Right atrium auricular region (tissue), 2 donors: ENCODE measurements around the gene TNFRSF25. TPM values are rescaled to one million over a fixed set of nuclear protein-coding genes. Genes with fewer than 3 reads are reported as not detected.

ENCODE experiments used
- DNase-seq: peaks from one replicate; pipeline ENCODE4 v3.0.0-alpha.2; 2019; ENCODE audit warnings: low spot score
- H3K27ac ChIP-seq, 2 donors: fragments of 200-600 bp; sonication (generic); 1 replicate in 1 of 2; 2 replicates in 1 of 2; pipeline ENCODE4 v1.5.1; 2016 to 2019
- H3K27me3 ChIP-seq, 2 donors: fragments of 200-600 bp; sonication (generic); one replicate each; pipeline versions ENCODE4 v1.5.1 to v1.6.0; 2017 to 2019
- H3K36me3 ChIP-seq: fragments of 200-600 bp; sonication (generic); one replicate; pipeline ENCODE4 v1.5.1; 2016
- H3K4me1 ChIP-seq, 2 donors: fragments of 200-600 bp; sonication (generic); one replicate each; pipeline versions ENCODE4 v1.5.1 to v1.6.0; 2017 to 2019
- H3K4me3 ChIP-seq, 2 donors: fragments of 200-600 bp; sonication (generic); 1 replicate in 1 of 2; 2 replicates in 1 of 2; pipeline ENCODE4 v1.5.1; 2017 to 2019; ENCODE audit warnings: mild to moderate bottlenecking in 1 of 2, moderate library complexity in 1 of 2
- H3K9me3 ChIP-seq, 2 donors: fragments of 200-600 bp; sonication (generic); one replicate each; pipeline ENCODE4 v1.5.1; 2019
- CTCF ChIP-seq, 2 donors: fragments of 200-600 bp; sonication (generic); IDR thresholded peaks; one replicate each; pipeline ENCODE4 v1.5.1; 2019; ENCODE audit warnings: antibody characterized with exemption in 2 of 2
- total RNA-seq, 2 donors: library from RNA; depleted of rRNA; stranded (reverse); fragments of >200 nt; gene quantifications; one replicate each; pipeline ENCODE4 v1.1.0, GENCODE V29; 2016

Gene TNFRSF25
- total RNA-seq, 2 donors from 2014 or later = 4.4 to 7.4 TPM

DNA sequence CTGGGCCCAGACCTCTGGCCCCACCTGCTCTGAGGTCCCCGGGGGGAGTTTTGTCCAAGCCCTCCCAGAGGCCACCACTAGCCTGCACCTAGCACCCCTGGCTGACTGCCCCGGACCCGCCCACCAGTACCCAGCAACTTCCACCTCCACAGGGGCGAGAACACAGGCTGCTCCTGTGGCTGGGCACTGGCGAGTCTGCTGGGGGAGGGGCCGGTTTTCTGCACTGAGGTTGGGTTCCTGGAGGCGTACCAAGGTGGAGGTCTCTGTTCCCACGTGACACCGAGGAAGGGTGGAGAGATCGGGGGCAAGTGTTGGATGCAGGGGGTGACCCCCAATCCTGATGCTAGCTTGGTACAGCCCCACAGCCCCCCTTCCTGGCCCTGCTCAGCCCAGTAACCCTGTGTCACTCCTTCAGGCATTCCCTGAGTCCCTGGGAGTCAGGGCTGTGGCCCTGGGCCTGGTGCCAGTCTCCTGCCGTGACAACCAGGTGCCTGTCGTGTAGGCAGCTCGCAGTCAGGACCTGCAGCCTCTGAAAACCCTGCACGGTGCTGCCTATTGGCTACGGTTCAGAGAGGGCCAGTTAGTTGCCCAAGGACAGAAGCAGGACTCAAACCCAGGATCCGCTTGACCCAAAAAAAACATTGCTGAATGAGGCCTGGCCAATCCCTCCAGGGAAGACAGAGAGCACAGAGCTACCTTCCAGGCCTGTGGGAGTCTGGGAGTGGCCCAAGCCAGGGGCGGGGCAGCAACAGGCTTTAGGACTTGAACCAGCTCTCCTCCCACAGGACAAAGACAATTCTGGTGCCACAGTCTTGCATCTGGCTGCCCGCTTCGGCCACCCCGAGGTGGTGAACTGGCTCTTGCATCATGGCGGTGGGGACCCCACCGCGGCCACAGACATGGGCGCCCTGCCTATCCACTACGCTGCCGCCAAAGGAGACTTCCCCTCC lies 38.3 kb downstream of the TNFRSF25 start:
- no peak overlapping the region for H3K27ac ChIP-seq
- no peaks in the 10 kb centered on the region for H3K36me3 ChIP-seq
- peaks cover 19 to 23% of the 10 kb centered on the region in 2 donors for H3K27me3 ChIP-seq
- H3K4me1 ChIP-seq = peaks cover 0 to 36% of the 10 kb centered on the region in 2 donors
- DNase-seq = no peak
- no peak for TF ChIP-seq CTCF (IDR thresholded peaks at IDR 0.05)
- H3K9me3 ChIP-seq = no peaks in the 10 kb centered on the region
- H3K4me3 ChIP-seq = no peak overlapping the region

DNA sequence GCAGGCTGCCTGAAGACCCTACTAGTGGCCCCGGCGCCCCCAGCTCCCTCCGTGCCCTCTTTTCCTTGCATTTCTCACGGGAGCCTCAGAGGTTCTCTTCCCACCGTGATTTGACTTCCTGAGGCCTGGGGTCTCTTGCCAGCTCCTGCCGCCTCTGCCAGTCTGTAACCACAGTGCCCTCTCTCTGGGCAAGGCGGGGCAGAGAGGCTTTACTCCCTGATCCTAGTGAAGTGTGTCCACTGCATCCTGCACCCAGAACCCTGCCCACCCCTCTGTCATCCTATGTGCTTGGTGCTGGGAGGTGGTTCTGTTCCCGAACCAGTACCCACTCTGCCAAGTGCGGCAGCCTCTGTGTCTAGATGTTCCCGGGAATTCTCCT lies 39.0 kb downstream of the TNFRSF25 start:
- Histone ChIP-seq H3K27ac (no peak overlapping the region), H3K9me3 (no peaks in the 10 kb centered on the region), H3K4me3 (no peak overlapping the region), H3K27me3 (peaks cover 19 to 23% of the 10 kb centered on the region in 2 donors), H3K36me3 (no peaks in the 10 kb centered on the region), H3K4me1 (peaks cover 0 to 36% of the 10 kb centered on the region in 2 donors)
- no peak for TF ChIP-seq CTCF (IDR thresholded peaks at IDR 0.05)
- DNase-seq = no peak

- Histone ChIP-seq H3K27me3 (peaks cover 23 to 24% of the 10 kb centered on the region in 2 donors), H3K27ac (no peak overlapping the region), H3K9me3 (no peaks in the 10 kb centered on the region), H3K4me1 (peaks cover 0 to 36% of the 10 kb centered on the region in 2 donors), H3K4me3 (no peak overlapping the region), H3K36me3 (no peaks in the 10 kb centered on the region)
- TF ChIP-seq CTCF (IDR thresholded peaks at IDR 0.05) = no peak
- DNase-seq = no peak
Measured at GRCh38 chr1:6426277-6426971, 39.5 kb downstream of the TNFRSF25 start.

GRCh38 chr1:6425658-6426057 lies 40.3 kb downstream of the TNFRSF25 start:
- H3K9me3 ChIP-seq = no peaks in the 10 kb centered on the region
- no peaks in the 10 kb centered on the region for H3K36me3 ChIP-seq
- peaks cover 0 to 38% of the 10 kb centered on the region in 2 donors for H3K4me1 ChIP-seq
- no peak overlapping the region for H3K27ac ChIP-seq
- DNase-seq = no peak
- no peak overlapping the region for H3K4me3 ChIP-seq
- H3K27me3 ChIP-seq = peaks cover 26 to 31% of the 10 kb centered on the region in 2 donors
- no peak for TF ChIP-seq CTCF (IDR thresholded peaks at IDR 0.05)

DNA sequence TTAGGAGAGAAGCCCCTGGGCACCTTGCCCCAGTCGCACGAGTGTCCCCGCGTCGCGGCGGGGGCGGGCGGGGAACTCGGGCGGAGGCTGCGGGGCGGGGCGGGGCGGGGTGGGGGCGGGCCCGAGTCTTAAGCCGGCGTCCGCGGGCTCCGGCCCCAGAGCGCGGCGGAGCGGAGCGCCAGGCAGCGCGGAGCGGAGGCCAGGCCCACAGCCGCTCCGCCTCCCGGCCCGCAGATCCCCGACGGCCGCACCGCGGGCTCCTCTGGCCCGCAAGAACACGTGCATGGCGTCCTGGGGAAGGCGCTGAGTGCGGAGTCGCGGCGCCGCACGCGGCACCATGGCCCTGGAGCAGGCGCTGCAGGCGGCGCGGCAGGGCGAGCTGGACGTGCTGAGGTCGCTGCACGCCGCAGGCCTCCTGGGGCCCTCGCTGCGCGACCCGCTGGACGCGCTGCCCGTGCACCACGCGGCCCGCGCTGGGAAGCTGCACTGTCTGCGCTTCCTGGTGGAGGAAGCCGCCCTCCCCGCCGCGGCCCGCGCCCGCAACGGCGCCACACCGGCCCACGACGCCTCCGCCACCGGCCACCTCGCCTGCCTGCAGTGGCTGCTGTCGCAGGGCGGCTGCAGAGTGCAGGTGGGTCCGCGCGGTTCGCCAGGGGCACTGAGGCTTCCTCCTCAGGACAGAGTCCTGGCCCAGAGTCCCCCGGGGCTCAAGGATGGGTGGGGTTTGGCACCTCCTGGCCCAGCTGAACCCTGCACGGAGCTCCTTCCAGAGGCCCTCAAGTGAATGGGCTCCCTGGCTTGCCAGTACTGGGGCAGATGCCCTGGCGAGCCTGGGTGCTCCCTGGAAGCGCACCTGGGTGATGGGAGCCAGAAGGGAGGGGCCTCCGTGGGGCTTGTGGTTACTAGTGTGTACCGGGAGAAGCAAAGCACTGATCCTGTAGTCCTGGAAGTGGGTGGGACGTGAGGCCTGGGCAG lies 41.1 kb downstream of the TNFRSF25 start, which contains the start of gene ESPN:
Gene ESPN, plus strand, starts transcription at position 158 of the 975 bp plus-strand sequence. Its CDS starts 180 bp downstream, at position 338.
- H3K4me1 ChIP-seq = peaks cover 0 to 41% of the 10 kb centered on the region in 2 donors
- H3K4me3 ChIP-seq = peak within 1 kb of the TSS in 1 of 2 donors; percentile 32
- H3K27me3 ChIP-seq = peaks cover 34 to 38% of the 10 kb centered on the region in 2 donors
- no peak within 1 kb of the TSS for H3K27ac ChIP-seq
- DNase-seq = no peak
- no peak for TF ChIP-seq CTCF (IDR thresholded peaks at IDR 0.05)
- no peaks in the 10 kb centered on the region for H3K36me3 ChIP-seq
- H3K9me3 ChIP-seq = no peaks in the 10 kb centered on the region
